ENCODE measurements around the gene OIP5. TPM values are rescaled to one million over a fixed set of nuclear protein-coding genes. Genes with fewer than 3 reads are reported as not detected.

OIP5 gene
- total and polyA plus RNA-seq, 2 of the 13 experiments (the other 11 are each of a cell fraction or from before 2014, with no cell fraction given), result 10.7 to 38.0 TPM

DNA sequence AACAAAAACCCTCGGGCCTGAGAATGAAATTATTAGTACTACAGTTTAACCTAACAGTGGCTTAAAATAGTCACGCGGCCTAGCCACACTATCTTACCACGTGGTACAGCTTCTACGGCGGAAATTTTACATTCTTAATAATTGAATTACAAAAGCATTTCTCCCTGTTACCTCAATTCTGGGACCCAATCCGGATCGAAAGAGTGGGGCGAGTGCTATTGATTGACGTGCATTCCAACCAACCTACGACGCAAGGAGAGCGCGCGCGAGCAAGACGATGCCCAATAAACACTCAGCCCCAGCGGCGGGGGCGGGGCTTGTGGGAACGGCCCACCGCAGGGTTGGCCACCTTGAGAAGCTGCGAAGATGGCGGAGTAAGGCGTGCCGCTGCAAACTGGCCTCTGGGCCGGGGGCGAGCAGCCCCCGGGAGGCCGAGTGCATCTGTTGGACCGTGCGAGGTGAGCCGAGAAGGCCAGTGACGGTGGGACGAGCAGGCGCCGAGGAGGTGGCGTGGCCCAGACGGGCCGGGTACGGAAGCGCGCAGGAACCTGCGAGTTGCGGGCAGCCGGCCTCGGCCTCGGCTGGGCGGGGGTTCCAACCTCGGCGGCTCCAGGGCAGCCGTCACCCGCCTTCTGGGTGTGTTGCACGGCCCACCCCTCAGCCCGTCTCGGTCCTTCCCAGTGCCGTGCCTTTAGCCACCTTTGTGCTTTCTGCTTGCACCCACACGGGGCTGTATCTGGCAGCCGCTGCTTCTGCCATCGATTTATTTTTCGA is 48.6 kb downstream of the OIP5 start (continued):
- TF ChIP-seq, protein P1, sequence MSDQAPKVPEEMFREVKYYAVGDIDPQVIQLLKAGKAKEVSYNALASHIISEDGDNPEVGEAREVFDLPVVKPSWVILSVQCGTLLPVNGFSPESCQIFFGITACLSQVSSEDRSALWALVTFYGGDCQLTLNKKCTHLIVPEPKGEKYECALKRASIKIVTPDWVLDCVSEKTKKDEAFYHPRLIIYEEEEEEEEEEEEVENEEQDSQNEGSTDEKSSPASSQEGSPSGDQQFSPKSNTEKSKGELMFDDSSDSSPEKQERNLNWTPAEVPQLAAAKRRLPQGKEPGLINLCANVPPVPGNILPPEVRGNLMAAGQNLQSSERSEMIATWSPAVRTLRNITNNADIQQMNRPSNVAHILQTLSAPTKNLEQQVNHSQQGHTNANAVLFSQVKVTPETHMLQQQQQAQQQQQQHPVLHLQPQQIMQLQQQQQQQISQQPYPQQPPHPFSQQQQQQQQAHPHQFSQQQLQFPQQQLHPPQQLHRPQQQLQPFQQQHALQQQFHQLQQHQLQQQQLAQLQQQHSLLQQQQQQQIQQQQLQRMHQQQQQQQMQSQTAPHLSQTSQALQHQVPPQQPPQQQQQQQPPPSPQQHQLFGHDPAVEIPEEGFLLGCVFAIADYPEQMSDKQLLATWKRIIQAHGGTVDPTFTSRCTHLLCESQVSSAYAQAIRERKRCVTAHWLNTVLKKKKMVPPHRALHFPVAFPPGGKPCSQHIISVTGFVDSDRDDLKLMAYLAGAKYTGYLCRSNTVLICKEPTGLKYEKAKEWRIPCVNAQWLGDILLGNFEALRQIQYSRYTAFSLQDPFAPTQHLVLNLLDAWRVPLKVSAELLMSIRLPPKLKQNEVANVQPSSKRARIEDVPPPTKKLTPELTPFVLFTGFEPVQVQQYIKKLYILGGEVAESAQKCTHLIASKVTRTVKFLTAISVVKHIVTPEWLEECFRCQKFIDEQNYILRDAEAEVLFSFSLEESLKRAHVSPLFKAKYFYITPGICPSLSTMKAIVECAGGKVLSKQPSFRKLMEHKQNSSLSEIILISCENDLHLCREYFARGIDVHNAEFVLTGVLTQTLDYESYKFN (CRISPR knock-in tag; conservative IDR thresholded peaks at IDR 0.05), result no peak
- TF ChIP-seq, protein P2, sequence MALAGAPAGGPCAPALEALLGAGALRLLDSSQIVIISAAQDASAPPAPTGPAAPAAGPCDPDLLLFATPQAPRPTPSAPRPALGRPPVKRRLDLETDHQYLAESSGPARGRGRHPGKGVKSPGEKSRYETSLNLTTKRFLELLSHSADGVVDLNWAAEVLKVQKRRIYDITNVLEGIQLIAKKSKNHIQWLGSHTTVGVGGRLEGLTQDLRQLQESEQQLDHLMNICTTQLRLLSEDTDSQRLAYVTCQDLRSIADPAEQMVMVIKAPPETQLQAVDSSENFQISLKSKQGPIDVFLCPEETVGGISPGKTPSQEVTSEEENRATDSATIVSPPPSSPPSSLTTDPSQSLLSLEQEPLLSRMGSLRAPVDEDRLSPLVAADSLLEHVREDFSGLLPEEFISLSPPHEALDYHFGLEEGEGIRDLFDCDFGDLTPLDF (CRISPR knock-in tag; IDR thresholded peaks at IDR 0.05), result peak; percentile 98
- TF ChIP-seq, protein P3, sequence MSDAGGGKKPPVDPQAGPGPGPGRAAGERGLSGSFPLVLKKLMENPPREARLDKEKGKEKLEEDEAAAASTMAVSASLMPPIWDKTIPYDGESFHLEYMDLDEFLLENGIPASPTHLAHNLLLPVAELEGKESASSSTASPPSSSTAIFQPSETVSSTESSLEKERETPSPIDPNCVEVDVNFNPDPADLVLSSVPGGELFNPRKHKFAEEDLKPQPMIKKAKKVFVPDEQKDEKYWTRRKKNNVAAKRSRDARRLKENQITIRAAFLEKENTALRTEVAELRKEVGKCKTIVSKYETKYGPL (CRISPR knock-in tag; IDR thresholded peaks at IDR 0.05), result no peak
- TF ChIP-seq ZNF564 (CRISPR knock-in tag; IDR thresholded peaks at IDR 0.05), result 0 out of 2 replicates have a peak, but pooled peaks have one; percentile 42
- TF ChIP-seq ZNF678 (CRISPR knock-in tag; IDR thresholded peaks at IDR 0.05), result 0 out of 2 replicates have a peak, but pooled peaks have one; percentile 36
